ENCODE data around the gene THEMIS.
"Not testable (repeated sequence)": the region's sequence is repeated elsewhere in the genome, so short reads cannot be mapped to it uniquely, and the experiment has no call there.

THEMIS gene

DNA sequence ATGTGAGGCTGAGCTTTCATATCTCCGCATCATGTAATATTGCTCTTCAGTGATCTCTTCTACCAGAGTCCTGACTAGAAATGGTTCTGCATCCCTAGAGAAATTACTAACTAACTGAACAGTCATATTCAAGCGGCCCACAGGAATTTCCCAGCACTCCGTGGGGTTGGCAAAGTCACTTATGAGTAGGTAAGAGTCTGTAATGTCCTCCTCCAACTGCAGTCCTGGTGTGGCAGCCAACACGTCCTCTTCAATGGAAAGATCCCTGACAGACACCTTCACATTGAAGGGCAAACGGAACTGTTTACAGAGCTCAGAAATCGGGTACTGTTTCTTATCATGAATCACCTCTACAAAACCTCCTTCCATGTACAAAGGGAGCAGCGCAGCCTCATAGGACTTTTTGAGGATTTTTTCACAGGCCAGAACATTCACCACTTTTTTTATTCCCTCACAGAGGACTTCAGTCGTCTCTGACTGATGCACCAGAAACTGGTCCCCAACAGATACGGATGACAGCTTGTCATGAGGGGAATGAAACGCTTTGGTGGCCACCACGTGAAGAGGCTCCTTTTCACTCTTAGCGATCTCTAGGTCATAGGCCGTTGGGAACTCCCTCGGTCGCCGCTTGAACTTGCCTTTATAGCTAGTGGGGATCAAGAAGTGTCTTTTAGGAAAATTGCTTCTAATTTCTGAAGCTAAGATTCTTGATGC, 87.7 kb downstream of the THEMIS start:
- H3K4me3 Mint-ChIP-seq, result no peak overlapping the region
- no peaks in the 10 kb centered on the region for H3K27me3 Mint-ChIP-seq
- no peaks in the 10 kb centered on the region for H3K9me3 Mint-ChIP-seq
- H3K4me1 Mint-ChIP-seq, result no peaks in the 10 kb centered on the region
- no peak overlapping the region for H3K27ac Mint-ChIP-seq
- H3K36me3 Mint-ChIP-seq, result no peaks in the 10 kb centered on the region
- no peak for ATAC-seq

DNA sequence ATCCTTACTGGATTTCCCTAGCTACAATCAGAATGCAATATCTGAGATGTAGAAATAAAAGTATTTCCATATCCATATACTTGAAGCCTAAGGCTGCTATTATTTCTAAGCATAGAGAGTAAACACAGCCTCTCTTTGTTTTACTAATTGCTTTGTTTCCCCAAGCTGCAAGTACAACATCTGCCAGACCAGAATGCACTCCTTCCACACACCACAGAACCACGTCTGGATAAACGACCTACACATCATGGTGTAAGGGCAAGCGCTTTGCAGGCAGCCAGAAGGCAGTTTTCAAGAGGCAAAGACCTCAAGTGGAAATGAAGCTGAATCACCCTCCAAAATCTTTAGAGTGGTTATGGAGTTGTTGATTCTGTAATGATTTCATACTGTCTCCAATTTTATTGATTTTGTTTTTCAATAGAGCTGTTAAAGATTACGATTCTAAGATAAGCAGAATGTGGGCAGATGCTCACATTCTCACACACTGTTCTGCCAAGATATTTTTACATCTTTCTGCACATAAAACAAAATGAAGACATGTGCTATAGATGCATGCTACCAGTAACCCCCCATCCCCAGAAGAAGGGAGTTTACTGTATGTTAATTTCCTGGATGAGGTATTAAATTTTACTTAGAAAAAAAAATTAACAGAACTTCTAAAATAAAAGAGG, 88.8 kb downstream of the THEMIS start:
- no peak for ATAC-seq
- Mint-ChIP-seq H3K4me3 (no peak overlapping the region), H3K9me3 (no peaks in the 10 kb centered on the region), H3K27me3 (peaks cover 8% of the 10 kb centered on the region), H3K36me3 (no peaks in the 10 kb centered on the region), H3K27ac (no peak overlapping the region), H3K4me1 (no peaks in the 10 kb centered on the region)

DNA sequence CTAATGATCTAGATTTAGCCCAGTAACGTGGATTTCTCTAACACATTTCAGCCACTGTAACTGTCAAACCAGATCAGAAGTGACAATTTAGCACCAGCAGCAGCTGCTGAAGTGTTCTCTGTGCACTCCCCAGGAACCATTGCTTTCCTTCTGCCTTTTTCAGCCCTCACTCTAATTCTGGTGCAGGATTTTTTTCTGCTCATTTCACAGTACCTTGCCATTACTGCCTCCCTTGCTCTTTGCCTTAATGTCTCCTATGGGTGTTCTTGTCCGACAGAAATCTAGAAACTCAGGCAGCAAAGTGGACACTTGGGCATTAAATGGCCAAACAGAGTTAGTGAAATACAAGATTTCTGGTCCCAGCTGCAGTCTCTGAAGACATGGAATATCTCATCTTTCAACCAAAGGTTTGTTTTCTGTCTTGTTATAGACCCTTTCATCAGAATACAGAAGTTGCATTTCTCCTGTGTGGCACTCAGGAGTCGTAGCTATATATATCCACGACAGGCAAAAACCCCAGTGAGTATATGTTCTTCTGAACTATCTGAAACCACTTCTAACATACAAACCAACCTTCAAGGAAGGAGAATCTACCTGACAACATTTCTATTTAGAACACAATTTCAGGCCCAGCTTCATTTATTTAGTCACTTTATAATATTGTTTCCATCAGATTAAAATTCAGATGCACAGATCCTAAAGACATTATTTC, 92.9 kb downstream of the THEMIS start:
- no peak overlapping the region for H3K4me3 Mint-ChIP-seq
- no peaks in the 10 kb centered on the region for H3K36me3 Mint-ChIP-seq
- no peak for ATAC-seq
- H3K9me3 Mint-ChIP-seq, result peaks cover 3% of the 10 kb centered on the region
- no peak overlapping the region for H3K27ac Mint-ChIP-seq
- no peaks in the 10 kb centered on the region for H3K4me1 Mint-ChIP-seq
- peaks cover 8% of the 10 kb centered on the region for H3K27me3 Mint-ChIP-seq

DNA sequence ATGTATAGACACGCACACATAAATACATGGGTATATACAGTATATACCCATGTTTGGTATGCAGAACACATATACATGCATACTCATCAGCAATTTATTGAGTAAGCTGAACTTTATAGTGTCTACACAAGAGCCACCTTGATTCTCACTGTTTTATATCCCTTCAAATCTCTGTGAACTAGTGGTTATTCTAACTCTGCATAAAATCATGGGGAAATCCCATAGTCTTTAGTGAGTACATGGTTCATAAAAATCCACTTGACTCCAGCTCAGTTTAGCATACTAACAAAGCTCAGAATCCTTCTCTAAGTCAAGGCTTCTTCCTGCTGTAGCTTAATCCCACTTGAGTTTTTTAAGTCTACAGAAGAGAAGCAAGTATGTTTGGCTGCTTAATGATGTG, 104.1 kb downstream of the THEMIS start:
- H3K36me3 Mint-ChIP-seq, result no peaks in the 10 kb centered on the region
- no peak overlapping the region for H3K4me3 Mint-ChIP-seq

DNA sequence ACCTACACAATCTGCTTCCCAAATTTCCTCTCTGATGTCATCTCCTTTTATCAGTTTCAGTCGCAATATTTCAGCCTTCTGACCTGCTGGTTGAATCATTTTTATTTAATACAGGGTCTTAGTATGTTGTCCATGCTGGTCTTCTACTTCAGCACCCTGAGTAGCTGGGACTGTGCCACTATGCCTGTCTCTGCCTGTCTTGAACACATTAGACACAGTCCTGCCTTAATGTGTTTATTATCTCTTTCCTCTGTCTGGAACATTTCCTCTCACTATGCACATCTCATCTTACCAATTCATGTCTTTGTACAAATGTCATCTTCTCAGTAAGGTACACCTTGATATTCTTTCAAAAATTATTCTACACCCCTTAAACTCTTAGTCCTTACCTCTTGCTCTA, 106.5 kb downstream of the THEMIS start:
- Mint-ChIP-seq H3K4me1 (no peaks in the 10 kb centered on the region), H3K4me3 (no peak overlapping the region), H3K9me3 (no peaks in the 10 kb centered on the region), H3K27ac (no peak overlapping the region), H3K36me3 (no peaks in the 10 kb centered on the region), H3K27me3 (no peaks in the 10 kb centered on the region)
- no peak for ATAC-seq

More for the DNA sequence above, 104.1 kb downstream of the THEMIS start:
- no peaks in the 10 kb centered on the region for H3K4me1 Mint-ChIP-seq
- H3K27ac Mint-ChIP-seq, result no peak overlapping the region
- peaks cover 3% of the 10 kb centered on the region for H3K9me3 Mint-ChIP-seq
- ATAC-seq, result no peak
- no peaks in the 10 kb centered on the region for H3K27me3 Mint-ChIP-seq

DNA sequence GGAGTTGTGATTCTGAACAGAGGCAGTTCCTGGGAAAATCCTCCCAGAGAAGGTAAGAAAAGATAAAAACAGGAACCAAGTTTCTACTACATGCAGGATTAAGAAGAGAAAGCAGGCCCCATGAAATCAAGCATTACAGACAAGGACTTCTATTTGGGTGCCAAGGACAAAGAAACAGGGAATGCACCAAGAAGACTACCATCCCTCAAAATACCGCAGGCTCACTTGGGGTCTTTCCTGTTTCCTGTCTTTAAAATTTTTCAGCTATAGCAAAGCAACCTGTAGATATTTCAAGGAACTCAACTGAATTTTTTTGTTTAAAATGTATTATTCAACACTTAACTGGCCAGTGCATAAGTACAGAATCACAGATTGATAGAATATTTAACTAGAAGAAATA, 107.5 kb downstream of the THEMIS start:
- no peaks in the 10 kb centered on the region for H3K27me3 Mint-ChIP-seq
- no peak for ATAC-seq
- H3K27ac Mint-ChIP-seq, result no peak overlapping the region
- no peaks in the 10 kb centered on the region for H3K4me1 Mint-ChIP-seq
- no peaks in the 10 kb centered on the region for H3K36me3 Mint-ChIP-seq
- H3K4me3 Mint-ChIP-seq, result no peak overlapping the region
- no peaks in the 10 kb centered on the region for H3K9me3 Mint-ChIP-seq

DNA sequence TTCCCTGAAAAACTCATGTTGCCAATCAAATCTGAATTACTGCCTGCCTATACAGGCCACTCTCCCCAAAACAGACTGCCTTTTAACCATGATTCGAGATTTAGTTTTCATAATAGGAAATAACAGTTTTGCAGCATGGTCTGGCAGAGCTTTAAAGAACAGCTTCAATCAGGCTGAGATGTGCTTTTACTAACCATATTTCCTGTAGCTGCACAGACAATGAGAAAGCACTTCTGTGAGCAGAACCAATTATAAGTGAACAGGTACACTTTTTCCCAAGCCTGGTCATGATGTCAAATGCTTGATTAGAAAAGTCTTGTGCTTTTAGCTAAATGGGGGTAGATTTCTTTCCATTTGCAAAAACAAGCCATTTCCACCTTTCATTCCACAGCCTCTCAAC, 108.2 kb downstream of the THEMIS start:
- no peaks in the 10 kb centered on the region for H3K27me3 Mint-ChIP-seq
- H3K4me3 Mint-ChIP-seq, result no peak overlapping the region
- no peaks in the 10 kb centered on the region for H3K36me3 Mint-ChIP-seq
- no peak for ATAC-seq
- no peaks in the 10 kb centered on the region for H3K9me3 Mint-ChIP-seq
- no peaks in the 10 kb centered on the region for H3K4me1 Mint-ChIP-seq
- no peak overlapping the region for H3K27ac Mint-ChIP-seq

DNA sequence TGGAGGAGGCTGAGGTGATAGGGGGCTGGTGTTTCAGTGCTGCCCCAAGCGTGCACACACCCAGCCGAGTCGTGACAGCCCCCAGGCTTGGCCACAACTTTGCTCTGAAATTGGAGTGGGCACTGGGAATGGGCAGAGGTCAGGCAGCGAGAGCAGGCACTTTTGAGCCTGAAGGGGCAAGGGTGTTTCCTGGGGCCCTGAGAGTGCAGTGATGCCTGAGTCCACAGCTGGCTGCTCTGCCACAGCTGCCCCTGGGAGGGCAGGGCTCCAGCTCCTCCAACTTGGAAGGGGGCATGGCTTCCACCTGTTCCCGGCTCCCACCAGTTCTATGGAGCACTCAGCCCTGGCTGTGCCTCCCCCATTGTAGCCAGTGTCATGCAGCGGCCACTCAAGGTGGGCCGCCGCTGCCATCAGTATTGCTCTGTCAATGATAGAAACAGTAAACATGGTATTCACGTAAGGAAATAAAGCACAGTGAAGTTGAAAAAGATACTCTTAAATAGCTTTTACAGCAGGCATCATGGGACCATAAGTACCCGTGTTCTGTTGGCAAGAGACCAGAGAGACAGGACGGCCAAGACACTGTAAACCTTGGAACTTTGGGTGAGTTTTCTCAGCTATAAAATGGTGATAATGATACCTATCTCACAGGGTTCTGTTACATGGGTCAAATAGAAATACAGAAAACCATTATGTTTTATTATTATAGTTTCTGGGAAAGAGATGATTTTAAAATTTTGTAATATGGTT, 108.9 kb downstream of the THEMIS start:
- Mint-ChIP-seq H3K4me1 (no peaks in the 10 kb centered on the region), H3K4me3 (no peak overlapping the region), H3K27ac (no peak overlapping the region), H3K36me3 (no peaks in the 10 kb centered on the region), H3K27me3 (no peaks in the 10 kb centered on the region), H3K9me3 (no peaks in the 10 kb centered on the region)
- no peak for ATAC-seq

DNA sequence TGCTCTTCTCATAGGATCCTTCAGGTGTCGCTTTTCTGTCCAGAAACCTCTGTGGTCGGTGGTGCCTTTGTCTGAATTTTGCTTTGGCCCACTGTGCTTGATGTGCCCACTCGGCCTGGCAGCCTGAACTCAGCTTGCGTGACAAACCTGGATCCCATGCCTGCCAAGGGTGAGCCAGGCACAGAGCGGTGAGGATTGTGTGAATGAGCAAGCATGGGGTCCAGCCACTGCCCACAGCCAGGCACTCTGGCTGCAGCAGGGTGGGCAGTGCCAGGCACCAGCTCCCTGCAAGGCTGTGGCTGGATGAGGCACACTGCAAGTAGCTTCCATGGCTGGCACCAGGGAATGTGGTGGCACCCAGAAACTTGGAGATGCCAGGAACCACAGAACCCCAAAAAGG, 110.3 kb downstream of the THEMIS start:
- no peak for ATAC-seq

DNA sequence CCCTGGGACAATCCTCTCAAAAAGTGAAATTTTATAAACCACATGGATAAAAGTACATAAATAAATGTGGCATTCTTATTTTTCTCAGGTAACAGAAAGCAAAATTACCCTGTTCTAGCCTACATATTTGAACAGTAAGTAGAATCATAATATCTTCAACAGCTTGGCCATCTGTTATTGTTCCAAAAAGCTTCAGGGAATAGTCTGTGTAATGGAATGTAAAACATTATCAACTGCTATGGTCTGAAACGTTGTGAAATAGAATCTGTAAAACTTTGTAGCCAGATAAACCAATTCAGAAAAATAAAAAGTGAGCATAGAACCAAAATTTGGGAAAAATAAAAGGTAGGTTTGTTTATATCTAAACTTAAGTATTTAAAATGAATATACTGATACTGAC, 114.7 kb downstream of the THEMIS start:
- H3K27ac Mint-ChIP-seq, result no peak overlapping the region
- H3K27me3 Mint-ChIP-seq, result no peaks in the 10 kb centered on the region
- H3K4me1 Mint-ChIP-seq, result no peaks in the 10 kb centered on the region
- H3K36me3 Mint-ChIP-seq, result no peaks in the 10 kb centered on the region
- H3K4me3 Mint-ChIP-seq, result no peak overlapping the region
- peaks cover 4% of the 10 kb centered on the region for H3K9me3 Mint-ChIP-seq
- no peak for ATAC-seq

More for the DNA sequence above, 110.3 kb downstream of the THEMIS start:
- Mint-ChIP-seq H3K36me3 (no peaks in the 10 kb centered on the region), H3K9me3 (no peaks in the 10 kb centered on the region), H3K4me3 (no peak overlapping the region), H3K4me1 (no peaks in the 10 kb centered on the region), H3K27me3 (no peaks in the 10 kb centered on the region), H3K27ac (no peak overlapping the region)

DNA sequence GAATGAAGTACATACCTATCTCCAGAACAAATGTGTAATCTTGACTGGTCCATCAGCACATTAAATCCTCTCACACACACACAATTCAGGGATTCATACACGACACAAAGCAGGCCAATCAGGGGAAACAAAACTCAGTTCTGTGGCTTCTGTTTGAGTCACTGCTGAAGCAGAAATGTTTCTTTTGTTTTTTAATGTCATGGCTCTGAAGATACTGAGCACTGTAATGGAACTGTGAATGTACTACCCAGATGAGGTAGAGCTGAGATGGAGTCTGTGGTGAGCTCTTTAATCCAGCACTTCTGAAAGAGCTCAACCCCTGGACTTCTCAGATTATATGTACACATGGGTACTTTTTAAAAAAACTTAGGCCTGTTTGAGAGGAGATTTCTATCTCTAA, 116.4 kb downstream of the THEMIS start:
- Mint-ChIP-seq H3K27me3 (no peaks in the 10 kb centered on the region), H3K4me3 (no peak overlapping the region), H3K4me1 (no peaks in the 10 kb centered on the region), H3K27ac (no peak overlapping the region), H3K36me3 (no peaks in the 10 kb centered on the region), H3K9me3 (peaks cover 4% of the 10 kb centered on the region)
- ATAC-seq, result no peak

DNA sequence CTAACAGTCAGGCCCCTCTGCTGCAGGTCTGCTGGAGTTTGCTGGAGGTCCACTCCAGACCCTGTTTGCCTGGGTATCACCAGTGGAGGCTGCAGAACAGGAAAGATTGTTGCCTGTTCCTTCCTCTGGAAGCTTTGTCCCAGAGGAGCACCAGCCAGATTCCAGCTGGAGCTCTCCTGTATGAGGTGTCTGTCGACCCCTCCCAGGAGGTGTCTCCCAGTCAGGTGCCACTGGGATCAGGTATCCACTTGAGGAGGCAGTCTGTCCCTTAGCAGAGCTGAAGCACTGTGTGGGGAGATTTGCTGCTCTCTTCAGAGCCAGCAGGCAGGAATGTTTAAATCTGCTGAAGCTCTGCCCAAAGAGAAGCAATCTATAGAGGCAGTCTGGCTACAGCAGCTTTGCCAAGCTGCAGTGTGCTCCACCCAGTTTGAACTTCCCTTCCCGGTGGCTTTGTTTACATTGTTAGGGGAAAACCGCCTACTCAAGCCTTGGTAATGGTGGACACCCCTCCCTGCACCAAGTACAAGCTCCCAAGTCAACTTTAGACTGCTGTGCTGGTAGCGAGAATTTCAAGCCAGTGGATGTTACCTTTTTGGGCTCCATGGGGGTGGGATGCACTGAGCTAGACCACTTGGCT, 119.1 kb downstream of the THEMIS start:
- ATAC-seq, H3K27me3 Mint-ChIP-seq, H3K4me1 Mint-ChIP-seq, H3K4me3 Mint-ChIP-seq, H3K9me3 Mint-ChIP-seq, H3K36me3 Mint-ChIP-seq, H3K27ac Mint-ChIP-seq: not testable (repeated sequence)

DNA sequence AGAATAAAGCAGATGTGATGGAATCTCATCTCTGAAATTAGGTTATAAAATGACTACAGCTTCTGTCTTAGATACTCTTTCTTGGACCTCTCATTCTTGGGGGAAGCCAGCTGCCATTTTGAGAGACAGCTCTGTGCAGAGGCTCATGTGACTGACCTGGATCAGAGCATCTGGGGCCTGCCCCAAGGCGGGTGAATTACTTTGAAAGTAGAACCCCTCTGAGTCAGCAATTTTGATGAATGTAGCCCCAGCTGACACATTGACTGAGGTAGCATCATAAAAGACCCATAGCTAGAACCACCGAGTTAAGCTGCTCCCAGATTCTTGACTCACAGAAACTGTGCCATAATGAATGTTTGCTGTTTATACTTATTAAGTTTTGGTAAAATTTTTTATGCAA, 124.5 kb downstream of the THEMIS start:
- H3K9me3 Mint-ChIP-seq, result peaks cover 3% of the 10 kb centered on the region
- H3K36me3 Mint-ChIP-seq, result no peaks in the 10 kb centered on the region
- H3K27me3 Mint-ChIP-seq, result no peaks in the 10 kb centered on the region
- H3K4me1 Mint-ChIP-seq, result no peaks in the 10 kb centered on the region
- no peak for ATAC-seq
- no peak overlapping the region for H3K27ac Mint-ChIP-seq
- H3K4me3 Mint-ChIP-seq, result no peak overlapping the region

DNA sequence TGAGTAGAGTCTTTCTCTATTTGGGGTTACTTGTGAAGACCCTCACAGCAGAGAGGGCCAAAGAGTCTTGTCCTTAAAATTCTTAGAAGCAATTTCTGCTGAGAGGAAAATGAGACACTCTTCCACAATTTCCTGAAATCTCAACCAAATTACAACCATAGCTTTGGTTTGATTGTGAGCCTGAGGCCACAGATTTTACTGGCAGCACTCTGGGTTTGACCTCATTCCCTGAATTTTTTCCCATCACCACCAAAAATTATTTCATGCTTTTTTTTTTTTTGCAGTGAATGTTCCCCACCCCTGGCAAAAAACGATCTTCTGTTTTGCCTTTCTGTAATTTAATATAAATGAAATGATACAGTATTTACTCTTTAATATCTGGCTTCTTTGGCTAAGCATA, 125.5 kb downstream of the THEMIS start:
- peaks cover 3% of the 10 kb centered on the region for H3K9me3 Mint-ChIP-seq
- ATAC-seq, result no peak
- H3K36me3 Mint-ChIP-seq, result no peaks in the 10 kb centered on the region
- H3K27ac Mint-ChIP-seq, result no peak overlapping the region
- H3K4me3 Mint-ChIP-seq, result no peak overlapping the region
- no peaks in the 10 kb centered on the region for H3K27me3 Mint-ChIP-seq
- H3K4me1 Mint-ChIP-seq, result no peaks in the 10 kb centered on the region

DNA sequence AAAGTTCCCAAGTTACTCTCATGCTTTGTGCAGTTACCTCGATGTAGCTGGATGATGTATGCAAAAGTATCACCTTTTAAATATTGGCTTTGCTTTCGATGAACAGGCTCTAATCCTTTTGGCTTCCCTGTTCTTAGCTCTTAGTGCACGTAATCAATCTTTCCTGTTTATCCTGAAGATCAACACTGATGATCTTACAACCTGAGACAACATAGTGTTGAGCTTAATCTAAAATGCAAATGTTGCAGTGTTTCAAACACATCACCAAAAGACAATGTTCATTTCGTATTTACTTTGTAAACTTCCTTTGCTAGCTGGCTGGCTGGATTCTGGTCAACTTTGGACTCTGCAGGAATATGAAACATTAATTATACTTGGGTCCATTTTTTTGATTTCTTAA, 132.1 kb downstream of the THEMIS start:
- Mint-ChIP-seq H3K27ac (no peak overlapping the region), H3K4me1 (no peaks in the 10 kb centered on the region), H3K36me3 (no peaks in the 10 kb centered on the region), H3K4me3 (no peak overlapping the region), H3K27me3 (no peaks in the 10 kb centered on the region), H3K9me3 (peaks cover 3% of the 10 kb centered on the region)
- no peak for ATAC-seq
